NCI-H748 (cell line): ENCODE measurements around the gene FOXO6.
"Not testable (repeated sequence)": the region's sequence is repeated elsewhere in the genome, so short reads cannot be mapped to it uniquely, and the experiment has no call there.

Experiments used
- DNase-seq: peaks from one replicate; lab custom pipeline; 2025; ENCODE audit not compliant: unreplicated experiment; lab: John Stamatoyannopoulos, UW

FOXO6 gene

GRCh38 chr1:41328780-41329640 is 32.2 kb upstream of the FOXO6 start:
- DNase-seq = no peak

GRCh38 chr1:41329662-41330587 is 31.3 kb upstream of the FOXO6 start:
- no peak for DNase-seq

DNA sequence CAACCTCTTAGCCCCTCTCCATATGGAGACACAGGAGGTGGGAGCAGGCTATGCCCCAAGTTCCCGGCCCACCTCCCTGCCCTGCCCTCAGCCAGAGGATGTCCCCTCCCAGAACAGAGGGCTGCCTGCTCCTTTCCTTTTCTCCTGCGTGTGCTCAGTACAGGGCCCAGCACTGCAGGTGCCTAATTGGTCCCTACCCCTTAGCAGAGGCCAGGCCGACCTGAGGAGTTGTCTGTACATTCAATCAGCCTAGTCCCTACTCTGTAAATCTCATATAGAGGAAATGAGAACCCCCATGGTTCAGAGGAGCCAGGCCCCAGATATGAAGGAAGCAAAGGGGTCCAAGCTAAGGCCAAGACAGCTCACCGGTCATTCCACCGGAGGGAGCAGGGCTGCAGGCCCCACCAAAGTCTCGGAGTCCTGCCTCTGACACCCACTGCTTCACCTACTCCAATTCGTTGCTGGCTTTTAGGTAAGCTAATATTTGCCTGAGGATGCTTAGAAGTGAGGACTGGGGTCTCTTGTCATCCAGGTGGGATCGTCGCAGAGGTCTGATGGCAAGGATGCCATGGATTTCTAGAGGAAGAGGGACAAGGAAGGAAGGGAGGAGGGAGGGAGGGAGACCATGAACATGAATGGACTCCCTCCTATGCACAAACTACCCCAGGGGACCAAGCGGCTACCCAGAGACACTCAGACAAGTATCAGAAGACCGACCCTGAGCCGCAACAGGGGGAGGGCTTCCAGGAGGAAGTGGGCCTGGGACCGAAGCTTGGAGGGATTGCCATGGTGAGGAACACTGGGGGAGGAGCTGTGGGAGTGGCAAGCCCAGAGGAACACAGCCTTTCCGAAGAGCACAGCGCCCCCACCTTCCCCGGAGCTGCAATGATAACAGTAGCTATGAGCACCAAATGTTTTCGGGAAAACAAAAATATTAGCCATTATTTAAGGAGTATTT is 30.4 kb upstream of the FOXO6 start:
- DNase-seq = no peak

GRCh38 chr1:41331546-41331917 is 29.7 kb upstream of the FOXO6 start:
- no peak for DNase-seq

GRCh38 chr1:41332161-41332560 is 29.1 kb upstream of the FOXO6 start:
- not testable (repeated sequence) for DNase-seq

- DNase-seq = no peak
These were observed 28.0 kb upstream of the FOXO6 start for GRCh38 chr1:41333146-41333784.

GRCh38 chr1:41338820-41339219 is 22.4 kb upstream of the FOXO6 start:
- DNase-seq = no peak

GRCh38 chr1:41340655-41341364 is 20.4 kb upstream of the FOXO6 start:
- peak; percentile 75 for DNase-seq

GRCh38 chr1:41341365-41341683 is 19.9 kb upstream of the FOXO6 start:
- DNase-seq = no peak

DNA sequence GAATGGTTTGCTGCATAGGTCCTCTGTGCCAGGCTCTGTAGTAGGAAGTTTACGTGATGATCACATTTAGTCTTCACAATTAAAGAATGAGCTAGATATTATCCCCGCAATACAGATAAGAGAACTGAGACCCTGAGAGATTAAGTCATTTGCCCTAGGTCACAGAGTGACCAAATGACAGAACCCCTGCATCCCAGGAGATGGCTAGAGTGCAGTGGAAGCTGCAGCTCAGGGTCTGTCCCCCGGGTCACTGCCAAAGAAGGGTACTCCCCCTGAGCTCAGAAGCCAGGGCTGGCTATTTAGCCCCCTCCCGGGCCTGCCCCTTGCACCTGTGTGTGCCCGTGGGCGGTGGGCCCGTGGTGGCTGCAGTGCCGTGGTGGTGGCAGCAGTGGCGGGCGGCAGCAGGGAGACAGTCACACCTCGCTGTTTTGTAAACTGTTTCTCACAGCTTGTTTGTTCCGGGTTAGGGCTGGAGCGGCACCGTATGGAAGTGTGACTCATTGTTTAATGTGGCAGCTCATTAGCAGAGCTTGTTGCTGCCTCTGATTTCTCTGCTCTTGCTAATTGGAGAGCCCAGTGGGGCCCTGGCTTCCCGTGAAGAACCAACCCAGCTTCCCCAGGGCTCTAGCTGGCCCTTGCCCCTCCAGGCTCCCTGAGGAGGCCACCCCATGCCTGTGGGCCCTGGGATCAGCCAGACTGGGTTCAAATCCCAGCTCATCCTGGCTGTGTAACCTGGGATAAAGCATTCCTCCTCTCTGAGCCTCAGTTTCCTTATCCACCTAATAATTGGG is 19.3 kb upstream of the FOXO6 start:
- DNase-seq = peak; percentile 84

DNA sequence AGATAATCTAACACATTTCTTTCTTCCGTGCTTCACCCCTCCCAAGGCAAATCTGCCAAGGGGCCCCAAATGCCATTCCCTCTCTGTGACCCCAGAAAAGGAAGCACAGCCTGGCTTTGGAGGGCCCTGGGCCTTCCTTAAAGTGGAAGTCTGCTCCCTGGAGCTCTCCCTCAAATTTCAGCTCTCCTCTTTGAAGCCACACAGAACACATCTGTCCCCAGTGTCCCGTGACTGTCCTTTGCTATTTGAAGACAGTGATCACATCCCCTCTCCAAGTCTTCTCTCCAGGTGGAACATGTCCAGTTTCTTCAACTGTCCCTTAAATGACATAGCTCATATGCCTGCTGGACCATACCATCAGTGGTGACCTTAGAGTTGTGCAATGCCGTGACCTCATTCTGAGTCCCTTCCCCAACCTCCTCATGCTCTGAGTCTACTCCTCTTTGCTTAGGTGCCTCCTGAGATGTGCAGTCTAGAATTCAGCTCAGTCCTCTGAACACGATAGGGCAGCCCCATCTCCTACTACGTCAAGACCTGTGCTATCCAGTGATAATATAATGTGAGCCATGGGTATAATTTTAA is 18.4 kb upstream of the FOXO6 start:
- no peak for DNase-seq

- no peak for DNase-seq
These were observed 17.2 kb upstream of the FOXO6 start for GRCh38 chr1:41343790-41344699.

GRCh38 chr1:41344708-41345159 is 16.5 kb upstream of the FOXO6 start:
- DNase-seq = no peak

DNA sequence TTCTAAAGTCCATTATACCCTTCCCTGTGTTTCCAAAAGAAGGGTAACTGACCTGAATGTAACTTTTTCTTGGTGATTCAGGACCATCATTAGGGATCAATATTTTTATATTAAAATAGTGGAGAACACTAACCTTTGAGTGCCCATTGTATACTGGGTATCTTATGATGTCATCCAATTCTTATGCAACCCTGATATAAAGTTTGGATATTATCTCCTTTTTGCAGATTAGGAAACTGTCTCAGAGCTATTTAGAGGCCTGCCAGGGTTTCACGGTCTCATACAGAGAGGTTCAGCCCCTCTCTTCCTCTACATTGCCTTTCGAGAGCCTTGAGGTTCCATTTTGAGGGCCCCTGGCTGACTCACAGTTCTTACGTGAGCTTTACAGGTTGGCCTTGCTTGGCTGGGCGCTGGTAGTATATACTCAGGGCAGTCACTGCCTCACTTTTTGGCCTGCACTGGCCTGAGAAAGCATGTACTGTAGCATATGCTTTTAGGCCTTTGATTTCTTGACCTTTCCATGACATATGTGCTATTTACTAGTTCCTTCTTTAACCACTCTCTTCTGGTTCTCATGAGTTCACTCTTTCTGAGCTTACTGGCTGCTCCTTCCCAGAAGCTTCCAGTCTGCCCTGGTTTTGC is 15.7 kb upstream of the FOXO6 start:
- DNase-seq = no peak

DNA sequence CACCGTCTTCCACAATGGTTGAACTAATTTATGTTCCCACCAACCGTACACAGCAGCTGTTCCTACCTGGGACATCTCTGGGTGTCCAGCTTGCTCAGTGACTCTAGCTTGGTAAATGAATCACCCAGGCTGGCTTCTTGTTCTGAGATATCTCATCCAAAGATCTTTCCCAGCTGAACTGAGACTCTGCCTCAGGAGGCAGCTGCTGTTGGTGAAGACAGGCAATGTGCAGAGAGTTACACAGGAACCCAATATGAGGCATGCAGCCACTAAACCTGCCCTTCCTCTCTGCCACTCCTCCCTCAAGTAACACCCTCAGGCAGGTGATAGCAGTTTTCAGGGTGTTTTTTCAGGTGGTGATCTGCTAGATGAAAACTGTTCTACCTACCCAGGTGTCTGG is 14.0 kb upstream of the FOXO6 start:
- DNase-seq = no peak

DNA sequence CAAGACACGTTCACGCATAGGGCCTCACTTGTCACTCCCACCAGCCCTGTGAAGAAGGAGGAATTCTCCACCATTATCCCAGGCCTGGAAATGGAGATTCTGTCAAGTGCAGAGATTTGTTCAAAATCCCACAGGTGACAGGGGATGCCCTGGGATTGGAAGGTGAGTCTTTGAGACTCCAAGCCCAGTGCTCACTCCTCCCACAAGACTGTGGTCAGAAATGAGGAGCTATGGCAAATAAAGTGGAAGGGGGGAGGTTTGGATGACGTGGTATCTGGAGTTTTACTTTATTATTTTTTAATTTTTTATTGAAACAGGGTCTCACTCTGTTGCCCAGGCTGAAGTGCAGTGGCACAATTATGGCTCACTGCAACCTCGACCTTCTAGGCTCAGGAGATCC is 12.8 kb upstream of the FOXO6 start:
- no peak for DNase-seq

DNA sequence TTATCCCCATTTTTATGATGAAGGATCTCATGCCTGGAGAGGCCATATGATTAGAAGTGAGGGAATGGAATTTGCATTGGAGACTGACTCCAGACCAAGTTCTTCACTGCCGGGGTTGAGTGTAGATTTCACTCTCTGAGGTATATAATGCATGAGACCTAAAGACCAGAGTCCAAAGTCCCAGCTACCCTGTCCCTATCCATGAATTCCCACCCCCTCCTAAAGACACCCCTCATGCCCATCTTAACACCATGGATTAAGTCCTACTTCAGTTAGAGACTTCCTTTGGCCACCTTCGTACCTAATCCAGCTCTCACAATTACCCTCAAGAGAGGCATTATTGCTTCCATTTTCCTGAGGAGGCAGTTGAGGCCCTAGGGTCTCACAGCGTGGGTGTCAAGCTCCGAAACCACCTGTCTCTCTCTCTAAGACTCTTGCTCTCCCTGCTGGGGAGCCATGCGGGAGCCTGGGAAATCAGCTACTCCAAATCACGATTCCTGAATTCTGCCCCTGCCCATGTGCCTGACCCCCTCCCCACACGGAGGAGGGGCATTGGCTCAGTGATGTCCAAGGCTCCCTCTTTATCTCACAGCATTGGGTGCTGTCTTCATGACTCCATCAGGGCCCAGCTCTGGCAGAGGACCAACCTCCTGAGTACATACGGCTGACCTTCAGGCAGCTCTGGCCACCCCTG is 11.7 kb upstream of the FOXO6 start:
- DNase-seq = no peak
